AG10803 (cell line): Measurements from ENCODE around the gene MMP11.

Experiments used
- DNase-seq: peaks from one replicate; pipeline ENCODE4 v3.0.0; 2010; ENCODE audit warnings: low read depth
- H3K4me3 ChIP-seq: 2 replicates; pipeline ENCODE4 v1.5.1; 2011; ENCODE audit warnings: mild to moderate bottlenecking, low read length, control low read depth
- TF ChIP-seq, protein P1 (sequence below): conservative IDR thresholded peaks from 2 replicates; pipeline ENCODE4 v1.5.1; 2011; ENCODE audit warnings: mild to moderate bottlenecking, low read length, control low read depth, inconsistent platforms

Gene MMP11

DNA sequence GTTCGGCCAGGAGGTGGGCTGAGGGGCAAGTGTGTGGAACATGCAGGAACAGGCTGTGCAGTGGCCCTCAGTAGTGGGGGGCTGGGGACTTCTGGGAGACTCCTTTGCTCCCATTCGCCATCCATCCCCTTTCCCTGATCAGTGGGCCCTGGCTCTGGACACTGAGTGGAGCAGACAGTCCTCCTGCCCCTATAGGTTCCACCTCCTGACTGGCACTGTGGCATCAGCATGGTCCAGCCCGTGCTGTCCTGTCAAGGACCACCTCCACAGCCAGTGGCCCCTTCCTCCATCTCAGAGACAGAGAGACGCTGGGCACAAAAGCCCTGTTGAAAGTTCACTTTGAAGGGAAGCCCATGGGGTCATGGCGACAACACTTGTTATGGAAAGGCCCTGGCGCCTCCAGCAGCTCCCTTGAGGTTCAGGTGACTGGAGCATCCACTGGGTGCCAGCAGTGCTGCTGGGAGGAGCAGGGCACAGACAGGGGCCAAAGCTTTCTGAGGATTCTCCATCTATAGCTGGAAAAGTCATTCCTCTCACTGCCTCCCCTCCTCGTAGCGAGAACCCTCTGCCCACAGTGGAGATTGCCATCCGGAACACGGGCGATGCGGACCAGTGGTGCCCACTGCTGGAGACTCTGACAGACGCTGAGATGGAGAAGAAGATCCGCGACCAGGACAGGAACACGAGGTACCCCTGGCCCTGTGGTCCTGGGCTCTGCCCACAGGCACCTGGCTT is 60.5 kb downstream of the MMP11 start:
- no peak for DNase-seq
- TF ChIP-seq, protein P1, sequence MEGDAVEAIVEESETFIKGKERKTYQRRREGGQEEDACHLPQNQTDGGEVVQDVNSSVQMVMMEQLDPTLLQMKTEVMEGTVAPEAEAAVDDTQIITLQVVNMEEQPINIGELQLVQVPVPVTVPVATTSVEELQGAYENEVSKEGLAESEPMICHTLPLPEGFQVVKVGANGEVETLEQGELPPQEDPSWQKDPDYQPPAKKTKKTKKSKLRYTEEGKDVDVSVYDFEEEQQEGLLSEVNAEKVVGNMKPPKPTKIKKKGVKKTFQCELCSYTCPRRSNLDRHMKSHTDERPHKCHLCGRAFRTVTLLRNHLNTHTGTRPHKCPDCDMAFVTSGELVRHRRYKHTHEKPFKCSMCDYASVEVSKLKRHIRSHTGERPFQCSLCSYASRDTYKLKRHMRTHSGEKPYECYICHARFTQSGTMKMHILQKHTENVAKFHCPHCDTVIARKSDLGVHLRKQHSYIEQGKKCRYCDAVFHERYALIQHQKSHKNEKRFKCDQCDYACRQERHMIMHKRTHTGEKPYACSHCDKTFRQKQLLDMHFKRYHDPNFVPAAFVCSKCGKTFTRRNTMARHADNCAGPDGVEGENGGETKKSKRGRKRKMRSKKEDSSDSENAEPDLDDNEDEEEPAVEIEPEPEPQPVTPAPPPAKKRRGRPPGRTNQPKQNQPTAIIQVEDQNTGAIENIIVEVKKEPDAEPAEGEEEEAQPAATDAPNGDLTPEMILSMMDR = no peak
- H3K4me3 ChIP-seq = no peak overlapping the region
